ENCODE measurements around the gene RPS6KL1.

RPS6KL1 gene

GRCh38 chr14:74911221-74911620 is 11.8 kb downstream of the RPS6KL1 start:
- no peak for DNase-seq

- no peak for DNase-seq
Observed at GRCh38 chr14:74910556-74910955, 12.5 kb downstream of the RPS6KL1 start.

- DNase-seq: no peak
Observed at GRCh38 chr14:74909911-74910310, 13.1 kb downstream of the RPS6KL1 start.

- no peak for DNase-seq
Observed at GRCh38 chr14:74909501-74909900, 13.6 kb downstream of the RPS6KL1 start.

GRCh38 chr14:74908861-74909341 is 14.2 kb downstream of the RPS6KL1 start:
- no peak for DNase-seq

- no peak for DNase-seq
Observed at GRCh38 chr14:74907744-74908143, 15.3 kb downstream of the RPS6KL1 start.

GRCh38 chr14:74906925-74907521 is 16.0 kb downstream of the RPS6KL1 start:
- DNase-seq: no peak

GRCh38 chr14:74905595-74906142 is 17.4 kb downstream of the RPS6KL1 start:
- DNase-seq: peak; percentile 34

- no peak for DNase-seq
Observed at GRCh38 chr14:74904635-74905503, 18.2 kb downstream of the RPS6KL1 start.

GRCh38 chr14:74902941-74903705 is 19.9 kb downstream of the RPS6KL1 start:
- no peak for DNase-seq

GRCh38 chr14:74898694-74899093 is 24.4 kb downstream of the RPS6KL1 start:
- DNase-seq: no peak

- DNase-seq: no peak
Observed at GRCh38 chr14:74898083-74898482, 25.0 kb downstream of the RPS6KL1 start.

GRCh38 chr14:74897642-74898041 is 25.4 kb downstream of the RPS6KL1 start:
- DNase-seq: no peak

GRCh38 chr14:74896400-74896799 is 26.7 kb downstream of the RPS6KL1 start:
- no peak for DNase-seq

GRCh38 chr14:74893614-74894091 is 29.4 kb downstream of the RPS6KL1 start:
- no peak for DNase-seq

- DNase-seq: no peak
Observed at GRCh38 chr14:74892745-74893144, 30.3 kb downstream of the RPS6KL1 start.

- DNase-seq: no peak
Observed at GRCh38 chr14:74891870-74892269, 31.2 kb downstream of the RPS6KL1 start.

- DNase-seq: no peak
Observed at GRCh38 chr14:74890262-74890661, 32.8 kb downstream of the RPS6KL1 start.

GRCh38 chr14:74888164-74889158 is 34.6 kb downstream of the RPS6KL1 start:
- DNase-seq: no peak

- no peak for DNase-seq
Observed at GRCh38 chr14:74886001-74886400, 37.1 kb downstream of the RPS6KL1 start.

GRCh38 chr14:74882103-74882920 is 40.7 kb downstream of the RPS6KL1 start:
- no peak for DNase-seq
